ENCODE results near the gene ZNF329.

The ZNF329 gene

GRCh38 chr19:58079792-58080191 lies 70.8 kb downstream of the ZNF329 start:
- no peak for DNase-seq

Measured in anterior cingulate cortex (tissue), 58 donors.